SK-N-SH (cell line): Measurements from ENCODE around the gene NPM1. TPM values are rescaled to one million over a fixed set of nuclear protein-coding genes. Genes with fewer than 3 reads are reported as not detected.
A peak's percentile ranks its signal among the peaks of the same experiment; 100 is the strongest.

Source experiments
- CTCF ChIA-PET: fragments of 300-600, 350-600 bp; formaldehyde crosslinking; extraction: SDS; loops from one replicate; lab custom pipeline; 2021; lab: Yijun Ruan, JAX
- POLR2A ChIA-PET: fragments of 350-600 bp; sonication (Branson Sonifier 250); formaldehyde crosslinking; extraction: SDS; loops from one replicate; lab custom pipeline; 2020; ENCODE audit warnings: antibody characterized with exemption, inconsistent platforms; lab: Yijun Ruan, JAX
- DNase-seq: peaks from one replicate; pipeline ENCODE4 v3.0.0; 2012
- H2AFZ ChIP-seq: fragments of 200-600 bp; sonication (generic); 2 replicates; pipeline ENCODE4 v1.8.1; 2016; ENCODE audit warnings: antibody characterized with exemption, mild to moderate bottlenecking, low read depth
- H3F3A ChIP-seq: fragments of 200-600 bp; sonication (generic); replicated peaks from 2 replicates; pipeline ENCODE3; 2016; ENCODE audit warnings: antibody characterized with exemption, mild to moderate bottlenecking; ENCODE audit not compliant: insufficient read depth
- H3K27ac ChIP-seq, 2 experiments: fragments of 200-500 bp in 1 of 2; fragments of 200-600 bp in 1 of 2; sonication (Bioruptor generic) in 1 of 2; sonication (generic), shearing (Covaris generic) in 1 of 2; 2 replicates each; pipeline versions ENCODE4 v1.5.1 to v1.6.1; 2014 to 2016; ENCODE audit warnings: low read depth in 2 of 2, inconsistent platforms in 1 of 2, low read length in 1 of 2, mild to moderate bottlenecking in 1 of 2, mixed read lengths in 1 of 2
- H3K27me3 ChIP-seq: fragments of 200-600 bp; sonication (generic), shearing (Covaris generic); 2 replicates; pipeline ENCODE4 v1.6.1; 2016; ENCODE audit warnings: mixed run types; ENCODE audit not compliant: insufficient read depth
- H3K36me3 ChIP-seq, 2 experiments: fragments of 200-500 bp in 1 of 2; fragments of 200-600 bp in 1 of 2; sonication (Bioruptor generic) in 1 of 2; sonication (generic) in 1 of 2; replicated peaks in 1 of 2; 2 replicates each; pipeline versions ENCODE3 to v1.5.1; 2014 to 2016; ENCODE audit warnings: low read length in 1 of 2, mild to moderate bottlenecking in 1 of 2; ENCODE audit not compliant: insufficient read depth in 2 of 2, control insufficient read depth in 1 of 2
- H3K4me1 ChIP-seq, 2 experiments: fragments of 200-500 bp in 1 of 2; fragments of 200-600 bp in 1 of 2; sonication (Bioruptor generic) in 1 of 2; sonication (generic), shearing (Covaris generic) in 1 of 2; 2 replicates each; pipeline versions ENCODE4 v1.5.1 to v1.6.1; 2014 to 2016; ENCODE audit warnings: low read depth in 1 of 2, low read length in 1 of 2, mixed run types in 1 of 2; ENCODE audit not compliant: insufficient read depth in 2 of 2, control insufficient read depth in 1 of 2
- H3K4me2 ChIP-seq: fragments of 200-600 bp; sonication (generic), shearing (Covaris generic); 2 replicates; pipeline ENCODE4 v1.6.1; 2017; ENCODE audit warnings: mixed run types
- H3K4me3 ChIP-seq, 2 experiments: fragments of 200-500 bp in 1 of 2; fragments of 200-600 bp in 1 of 2; sonication (Bioruptor generic) in 1 of 2; sonication (generic), shearing (Covaris generic) in 1 of 2; 2 replicates each; pipeline versions ENCODE4 v1.5.1 to v1.8.1; 2014 to 2016; ENCODE audit warnings: low read depth in 2 of 2, inconsistent platforms in 1 of 2, low read length in 1 of 2, mild to moderate bottlenecking in 1 of 2, mixed read lengths in 1 of 2, moderate library complexity in 1 of 2
- H3K79me2 ChIP-seq: fragments of 200-600 bp; sonication (generic); 2 replicates; pipeline ENCODE4 v1.8.1; 2017; ENCODE audit warnings: mild to moderate bottlenecking; ENCODE audit not compliant: insufficient read depth
- H3K9ac ChIP-seq: fragments of 200-600 bp; sonication (generic); 2 replicates; pipeline ENCODE4 v1.6.1; 2017; ENCODE audit warnings: mixed run types
- H3K9me2 ChIP-seq: fragments of 200-600 bp; sonication (generic); 2 replicates; pipeline ENCODE4 v1.6.1; 2017; ENCODE audit warnings: mixed run types
- H3K9me3 ChIP-seq: fragments of 200-600 bp; sonication (generic); 2 replicates; pipeline ENCODE4 v1.6.1; 2017; ENCODE audit warnings: mixed run types, mild to moderate bottlenecking, moderate library complexity
- H4K20me1 ChIP-seq: fragments of 200-600 bp; sonication (generic); 2 replicates; pipeline ENCODE4 v1.6.1; 2017; ENCODE audit warnings: mild to moderate bottlenecking, mixed run types; ENCODE audit not compliant: insufficient read depth
- EP300 ChIP-seq, 2 experiments: IDR thresholded peaks; 2 replicates each; pipeline versions ENCODE4 v1.4.0 to v1.6.1; 2012; ENCODE audit warnings: borderline replicate concordance in 1 of 2, low read depth in 1 of 2, low read length in 1 of 2
- EZH2phosphoT487 ChIP-seq: fragments of 200-600 bp; sonication (generic); IDR thresholded peaks from 2 replicates; pipeline ENCODE4 v1.6.1; 2017; ENCODE audit warnings: low read depth, mixed run types, mild to moderate bottlenecking, antibody characterized with exemption, moderate library complexity, borderline replicate concordance
- FOSL2 ChIP-seq: IDR thresholded peaks from 2 replicates; pipeline ENCODE4 v1.4.0; 2012; ENCODE audit warnings: low read depth, mild to moderate bottlenecking, moderate library complexity, borderline replicate concordance
- MAX ChIP-seq: IDR thresholded peaks from 2 replicates; pipeline ENCODE4 v1.4.0; 2012; ENCODE audit warnings: low read depth
- MEF2A ChIP-seq: IDR thresholded peaks from 2 replicates; pipeline ENCODE4 v1.4.0; 2012; ENCODE audit warnings: low read depth, borderline replicate concordance
- NFIC ChIP-seq: IDR thresholded peaks from 2 replicates; pipeline ENCODE4 v1.4.0; 2012; ENCODE audit warnings: borderline replicate concordance
- RCOR1 ChIP-seq: fragments of 150-350 bp; IDR thresholded peaks from 2 replicates; pipeline ENCODE4 v1.6.1; 2017; ENCODE audit warnings: antibody characterized with exemption, low read length
- REST ChIP-seq: IDR thresholded peaks from 2 replicates; pipeline ENCODE4 v1.6.1; 2012; ENCODE audit warnings: mild to moderate bottlenecking, low read depth, low read length, moderate library complexity
- TCF12 ChIP-seq: IDR thresholded peaks from 2 replicates; pipeline ENCODE4 v1.4.0; 2012
- WGBS: methylation state at CpG from one replicate; pipeline ENCODE4 v1.1.6; 2017; ENCODE audit warnings: low lambda C conversion rate; 5-methylcytosine and 5-hydroxymethylcytosine counted together
- polyA plus RNA-seq, 3 experiments: library from polyadenylated mRNA; depleted of rRNA; stranded (reverse); fragments of >200 nt; gene quantifications; 2 replicates each; pipeline ENCODE4 v1.2.3, GENCODE V29; 2012

The NPM1 gene
- polyA plus RNA-seq, 1 of the 3 experiments (the other 2 are of a cell fraction), result 4,764 TPM

- Histone ChIP-seq H3K36me3 (peaks cover 0 to 4% of the 10 kb centered on the region in 2 experiments), H3K27ac (no peak overlapping the region), H3K4me2 (0 out of 2 replicates have a peak overlapping the region, but pooled peaks have one; percentile 15), H3K9ac (no peak overlapping the region), H4K20me1 (peaks cover 58% of the 10 kb centered on the region), H2AFZ (no peak overlapping the region), H3K9me2 (no peaks in the 10 kb centered on the region), H3K4me3 (peak overlapping the region; percentile 47 to 58; a peak in 3 of 4 replicates), H3F3A (peaks cover 36% of the 10 kb centered on the region), H3K27me3 (no peaks in the 10 kb centered on the region)
- peak; percentile 76 for DNase-seq
- TF ChIP-seq FOSL2 (no peak), EZH2phosphoT487 (no peak)
- TF ChIP-seq, all 33 proteins: peak for 0
- H3K79me2 ChIP-seq, result no peaks in the 10 kb centered on the region
- CTCF ChIA-PET, result interaction anchor here (0.6 to 5.4 kb wide), 44 partner anchors 9 to 675 kb away, joined by 3 to 122 read pairs (median 6); partner anchors contain the start of gene FBXW11
- H3K9me3 ChIP-seq, result no peaks in the 10 kb centered on the region
- 23% methylated on average over 9 of the region's 95 CpGs for WGBS
- POLR2A ChIA-PET, result no interaction called here
- H3K4me1 ChIP-seq, result peaks cover 0 to 32% of the 10 kb centered on the region in 2 experiments; a peak in 1 of 4 replicates
Measured at GRCh38 chr5:171419688-171420430, 32.2 kb downstream of the NPM1 start.

- H3K79me2 ChIP-seq, result no peaks in the 10 kb centered on the region
- peaks cover 28% of the 10 kb centered on the region for H3F3A ChIP-seq
- no peak overlapping the region for H2AFZ ChIP-seq
- peak overlapping the region in 1 of 2 experiments; percentile 47; a peak in 2 of 4 replicates for H3K4me3 ChIP-seq
- H3K36me3 ChIP-seq, result peaks cover 0 to 4% of the 10 kb centered on the region in 2 experiments
- TF ChIP-seq NFIC (peak; percentile 83), TCF12 (0 out of 2 replicates have a peak, but pooled peaks have one; percentile 31), MEF2A (no peak), REST (no peak), MAX (peak; percentile 59), RCOR1 (peak; percentile 54; the same call in 1 of the 2 replicates), EP300 (IDR thresholded peaks at IDR 0.05; ENCODE audit: borderline replicate concordance in 1 of 2, low read depth in 1 of 2, low read length in 1 of 2) (0 out of 4 replicates have a peak, but pooled peaks of 1 of the 2 experiments have one; percentile 28)
- TF ChIP-seq, all 33 proteins: peak for 5
- Histone ChIP-seq H3K9ac (no peak overlapping the region), H3K27me3 (no peaks in the 10 kb centered on the region), H3K27ac (no peak overlapping the region), H4K20me1 (peaks cover 50% of the 10 kb centered on the region), H3K4me1 (peaks cover 0 to 32% of the 10 kb centered on the region in 2 experiments; a peak in 1 of 4 replicates), H3K9me3 (no peaks in the 10 kb centered on the region), H3K4me2 (peak overlapping the region; percentile 19; the same call in 1 of the 2 replicates), H3K9me2 (no peaks in the 10 kb centered on the region)
- ChIA-PET POLR2A (no interaction called here), CTCF (interaction anchor here (0.6 to 5.4 kb wide), 15 partner anchors 12 to 1735 kb away, joined by 3 to 122 read pairs (median 4); no protein-coding TSS in a partner anchor)
- DNase-seq, result peak; percentile 72
- WGBS, result 24% methylated on average over 36 of the region's 65 CpGs
Measured at GRCh38 chr5:171420431-171421241, 33.0 kb downstream of the NPM1 start.
